ENCODE measurements around the gene LAPTM5.

Gene LAPTM5

DNA sequence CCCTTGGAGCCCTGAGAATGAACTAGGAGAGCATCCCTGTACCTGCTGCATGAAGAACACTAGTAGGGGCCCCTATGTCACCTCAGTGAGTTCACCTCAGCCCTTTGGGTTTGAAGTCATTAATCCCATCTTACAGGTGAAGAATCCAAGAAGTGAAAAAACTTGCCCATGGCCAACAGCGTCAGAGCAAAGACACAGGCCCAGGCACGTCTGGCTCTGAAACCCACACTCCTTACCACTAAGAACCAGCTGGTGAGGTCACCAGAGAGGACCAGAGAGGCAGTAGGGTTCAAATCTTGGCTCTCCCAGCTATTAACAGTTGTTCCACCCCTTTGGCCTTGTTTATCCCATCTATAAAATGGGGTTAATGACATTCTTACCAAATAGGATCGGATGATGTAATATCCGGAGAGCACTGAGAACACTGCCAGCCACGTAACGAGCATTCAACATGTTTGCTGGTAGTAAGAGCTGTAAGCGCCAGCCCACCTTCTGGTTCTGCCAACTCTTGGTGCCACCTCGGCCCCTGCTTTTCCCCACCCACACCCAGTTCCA is 43.0 kb downstream of the LAPTM5 start:
- no peak for DNase-seq (ENCODE audit: low read depth)

DNA sequence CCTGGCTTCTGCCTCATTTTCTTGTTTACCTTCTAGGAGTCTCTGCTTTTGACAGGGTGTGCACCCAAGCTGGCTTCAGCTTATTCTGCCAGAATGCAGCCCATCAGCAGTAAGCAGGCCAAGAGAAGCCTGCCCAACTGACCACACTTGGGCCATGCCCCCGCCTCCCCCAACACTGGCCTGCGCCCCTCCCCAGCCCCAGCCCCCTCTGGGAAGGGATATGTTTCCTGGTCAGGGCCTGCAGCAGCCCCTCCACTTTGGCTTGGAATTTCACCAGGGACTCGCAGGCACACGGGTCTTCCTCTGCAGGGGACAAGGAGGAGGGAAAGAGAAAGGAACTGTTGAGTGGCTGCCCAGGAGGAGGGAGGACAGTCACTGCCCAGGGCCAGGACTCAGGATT is 43.5 kb downstream of the LAPTM5 start:
- DNase-seq (ENCODE audit: low read depth): no peak

DNA sequence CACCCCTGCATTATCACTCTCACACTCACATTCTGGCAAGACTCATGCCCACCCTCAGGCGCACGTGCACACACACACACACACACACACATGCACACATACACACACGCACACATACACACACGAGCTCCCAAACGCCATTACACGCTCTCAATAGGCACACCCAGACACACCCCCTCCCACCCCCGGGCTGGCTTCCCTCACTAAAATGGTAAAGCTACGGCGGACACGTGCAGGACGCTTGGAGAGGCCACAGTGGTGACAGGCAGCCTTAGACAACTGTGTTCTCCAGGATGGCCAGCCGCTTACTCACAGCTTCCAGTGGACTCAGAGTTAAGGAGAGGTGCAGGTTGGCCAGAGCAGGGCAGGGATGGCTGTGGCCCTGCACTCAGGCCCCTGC is 44.3 kb downstream of the LAPTM5 start:
- DNase-seq (ENCODE audit: low read depth): no peak

DNA sequence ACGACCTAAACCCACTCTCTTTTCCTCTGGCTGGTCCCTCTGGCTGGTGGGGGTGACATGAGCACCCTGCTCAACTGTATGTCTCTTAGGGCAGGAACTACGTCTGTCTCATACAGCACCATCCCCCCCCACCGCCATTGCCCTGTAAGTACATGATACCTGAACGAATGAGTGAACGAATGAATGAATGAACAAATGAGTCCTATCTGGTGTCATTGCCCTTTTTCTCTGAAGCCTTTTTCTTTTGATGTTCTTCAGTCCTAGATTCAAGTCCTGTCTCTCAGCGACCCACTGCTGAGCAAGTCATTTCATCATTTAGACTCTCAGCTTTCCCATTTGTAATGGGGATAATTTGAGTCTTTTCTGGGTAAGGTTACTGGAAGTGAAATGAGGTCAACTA is 45.0 kb downstream of the LAPTM5 start:
- DNase-seq (ENCODE audit: low read depth): no peak

DNA sequence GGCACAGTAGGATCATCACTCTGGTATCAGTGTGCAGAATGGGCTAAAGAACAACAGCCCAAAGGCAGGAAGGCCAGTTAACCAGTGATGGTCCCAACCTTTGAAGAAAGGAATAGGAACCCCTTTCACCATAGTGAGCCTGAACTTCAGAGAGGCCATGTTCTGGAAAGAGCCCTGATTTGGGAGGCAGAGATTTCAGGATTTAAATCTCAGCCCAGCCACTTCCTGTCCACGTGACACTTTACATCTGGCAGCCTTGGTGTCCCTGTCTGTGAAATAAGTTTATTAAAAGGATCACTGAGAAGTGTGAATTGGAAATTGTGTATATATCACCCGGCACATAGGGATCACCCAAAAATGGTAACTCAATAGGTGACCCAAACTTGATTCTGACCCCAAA is 47.2 kb downstream of the LAPTM5 start:
- no peak for DNase-seq (ENCODE audit: low read depth)

DNA sequence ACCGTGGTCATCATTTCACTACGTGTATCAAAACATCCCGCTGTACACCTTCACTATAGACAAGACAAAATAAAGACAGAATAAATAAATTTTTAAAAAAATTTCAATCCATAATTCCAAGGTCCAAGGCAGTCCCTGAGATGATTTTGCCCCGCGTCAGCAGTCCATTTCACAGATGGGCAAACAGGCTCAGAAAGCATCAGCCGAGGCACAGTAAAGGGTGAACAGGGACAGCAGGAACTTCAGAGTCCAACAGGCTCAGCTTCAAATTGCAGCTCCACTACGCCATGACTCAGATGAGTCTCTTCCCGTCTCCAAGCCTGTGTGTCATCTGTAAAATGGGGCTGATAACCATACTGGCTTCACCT is 49.2 kb downstream of the LAPTM5 start:
- DNase-seq (ENCODE audit: low read depth): no peak

DNA sequence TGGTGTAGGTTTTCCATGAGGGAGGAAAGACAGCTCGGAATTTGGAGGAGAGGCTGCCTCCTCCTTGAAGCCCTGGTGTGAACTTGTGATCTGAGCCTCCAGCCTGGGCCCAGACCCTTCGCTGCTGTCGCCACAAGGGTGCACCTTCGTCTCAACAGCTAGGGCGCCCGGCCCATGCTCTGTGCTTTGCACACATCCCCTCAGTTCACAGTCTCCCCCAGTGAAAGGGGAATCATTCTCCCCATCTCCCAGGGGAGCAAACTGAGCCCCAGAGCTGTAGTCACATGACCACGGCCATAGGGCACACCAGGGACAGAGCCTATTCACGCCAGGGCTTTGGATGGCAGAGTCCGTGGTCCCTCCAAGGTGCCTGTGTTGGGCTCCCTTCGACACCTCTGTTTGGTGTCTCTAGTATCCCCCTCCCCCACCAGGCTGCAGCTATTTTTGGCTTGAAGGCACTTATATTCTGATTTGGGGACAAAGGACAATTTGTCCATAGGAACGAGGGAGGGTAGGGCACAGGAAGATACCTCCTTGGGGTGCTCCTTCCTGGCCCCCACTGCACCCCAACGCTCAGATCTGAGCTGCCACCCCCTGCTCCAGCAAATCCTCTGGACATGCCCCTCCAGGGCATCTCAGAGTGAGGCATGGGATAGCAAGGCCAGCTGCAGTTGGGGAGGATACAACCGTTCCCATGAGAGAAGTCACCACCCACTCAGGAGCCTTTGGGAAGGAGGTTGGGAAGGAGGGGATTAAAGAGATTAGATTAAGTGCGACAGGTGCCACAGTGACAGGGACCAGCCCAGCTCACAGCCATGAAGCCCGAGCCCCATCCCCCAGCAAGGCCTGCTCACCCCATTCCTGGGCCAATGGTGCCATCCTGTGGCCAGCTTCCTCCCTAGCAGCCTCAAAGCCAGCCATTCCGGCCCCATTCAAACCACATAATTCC is 49.9 kb downstream of the LAPTM5 start:
- peak; percentile 26 for DNase-seq (ENCODE audit: low read depth)

DNA sequence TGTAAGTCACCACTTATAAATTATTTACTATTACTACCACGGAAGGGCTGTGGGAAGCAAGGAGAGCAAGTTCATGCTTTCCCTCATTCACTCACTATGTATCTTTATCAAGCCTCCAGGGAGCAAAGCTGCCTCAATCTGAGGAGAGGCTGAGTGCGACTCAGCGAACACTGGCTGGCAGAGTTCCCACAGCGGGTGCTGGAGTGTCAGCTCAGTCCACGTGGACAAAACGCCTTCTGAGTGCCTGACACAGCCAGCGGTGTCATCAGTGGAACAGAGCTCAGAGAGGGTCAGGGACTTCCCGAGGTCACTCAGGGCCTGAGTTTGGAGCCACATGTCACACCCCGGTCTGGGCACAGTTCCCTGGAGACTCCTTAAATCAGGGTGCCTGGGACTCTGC is 51.0 kb downstream of the LAPTM5 start:
- DNase-seq (ENCODE audit: low read depth): no peak

DNA sequence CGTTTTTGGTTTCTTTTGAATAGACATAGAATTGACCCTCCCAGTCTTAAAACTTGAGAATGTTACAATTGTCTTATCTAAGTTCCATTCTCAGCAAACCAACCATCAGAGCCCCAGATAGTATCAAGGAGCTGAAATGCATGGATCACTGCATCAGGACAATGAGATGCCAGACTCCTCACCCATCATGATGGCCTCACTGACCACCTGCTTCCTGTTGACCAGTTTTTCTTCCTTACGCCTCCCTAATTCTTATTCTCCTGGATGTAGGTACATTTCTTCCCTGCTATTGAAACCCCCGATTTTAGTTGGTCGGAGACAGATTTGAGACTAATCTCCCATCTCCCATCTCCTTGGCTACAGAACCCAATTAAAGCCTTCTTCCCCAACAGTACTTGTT is 51.9 kb downstream of the LAPTM5 start:
- no peak for DNase-seq (ENCODE audit: low read depth)

DNA sequence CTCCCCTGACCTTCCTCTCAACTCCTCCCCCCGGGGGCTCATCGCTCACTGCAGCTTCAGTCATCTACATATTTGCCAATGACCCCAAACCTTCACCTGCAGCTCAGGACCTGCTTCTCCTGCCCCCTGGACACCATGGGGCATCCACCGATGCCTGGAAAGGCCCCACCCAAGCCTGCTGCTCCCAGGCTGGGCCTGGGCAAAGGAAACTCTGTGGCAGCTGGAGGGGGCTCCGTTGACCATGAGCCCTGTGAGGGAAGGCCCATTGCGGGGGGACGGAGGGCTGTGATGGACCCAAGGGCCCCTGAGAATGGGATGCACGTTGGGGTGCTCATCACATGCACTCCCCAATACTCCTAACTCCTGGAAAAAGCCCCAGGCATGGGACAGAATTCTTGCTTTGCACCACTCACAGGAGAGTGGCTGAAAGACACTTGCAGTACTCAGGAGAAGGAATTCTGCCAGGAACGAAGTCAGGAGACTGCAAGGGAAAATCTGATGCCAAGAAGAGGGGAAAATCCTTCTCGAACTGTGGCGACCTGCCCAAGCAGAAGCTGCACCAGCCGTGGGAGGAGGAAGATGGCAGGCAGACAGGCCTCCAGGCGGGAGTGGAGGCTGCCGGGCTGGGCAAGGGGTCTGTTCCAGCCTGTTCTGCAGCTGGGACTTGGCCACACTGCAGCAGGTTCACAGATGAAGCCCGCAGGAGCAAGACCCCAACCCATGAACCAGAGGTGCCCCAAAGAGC is 52.6 kb downstream of the LAPTM5 start:
- DNase-seq (ENCODE audit: low read depth): no peak

DNA sequence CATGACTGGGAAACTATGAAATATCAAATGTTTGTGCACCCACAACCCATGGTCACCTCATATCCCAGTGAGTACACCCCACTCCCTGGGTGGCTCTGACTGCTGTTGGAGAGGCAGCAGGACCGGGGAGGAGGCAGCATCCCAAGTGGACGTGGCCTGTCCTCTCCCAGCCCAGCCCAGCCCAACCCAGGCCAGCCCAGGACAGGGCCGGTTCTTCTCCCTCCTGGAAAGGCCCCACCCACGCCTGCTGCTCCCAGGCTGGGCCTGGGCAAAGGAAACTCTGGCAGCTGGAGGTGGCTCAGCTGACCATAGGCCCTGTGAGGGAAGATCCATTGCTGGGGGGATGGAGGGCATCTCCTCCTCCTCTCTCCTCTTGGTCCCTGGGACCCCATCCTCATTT is 53.3 kb downstream of the LAPTM5 start:
- DNase-seq (ENCODE audit: low read depth): no peak

DNA sequence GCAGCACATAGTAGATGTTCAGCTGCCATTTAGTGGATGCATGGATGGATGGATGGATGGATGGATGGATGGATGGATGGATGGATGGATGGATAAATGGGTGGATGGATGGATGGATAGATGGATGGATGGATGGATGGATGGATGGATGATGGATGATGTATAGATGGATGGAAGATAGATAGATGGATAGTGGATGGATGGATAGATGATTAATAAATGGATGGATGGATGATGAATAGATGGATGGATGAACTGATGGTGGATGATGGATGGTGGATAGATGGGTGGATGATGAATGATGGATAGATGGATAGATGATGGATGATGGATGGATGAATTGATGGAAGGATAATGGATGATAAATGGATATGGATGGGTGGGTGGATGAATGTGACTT is 54.8 kb downstream of the LAPTM5 start:
- no peak for DNase-seq (ENCODE audit: low read depth)

DNA sequence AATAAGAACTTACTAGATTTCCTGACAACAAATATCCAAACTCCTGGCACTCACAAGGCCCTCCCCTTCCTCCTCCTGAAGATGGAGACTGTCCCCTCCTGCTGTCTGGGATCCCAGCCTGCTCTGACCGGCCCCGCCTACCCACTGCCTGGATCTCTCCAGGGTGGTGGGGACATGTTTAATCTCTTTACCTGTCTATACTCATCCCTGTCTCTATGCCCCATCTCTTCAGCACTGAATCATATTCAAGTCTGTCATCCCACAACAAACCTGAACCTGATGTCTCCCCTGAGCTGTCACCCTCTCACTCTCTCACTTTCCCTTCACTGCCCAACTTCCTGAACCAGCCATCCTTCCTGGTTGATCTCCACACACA is 56.3 kb downstream of the LAPTM5 start:
- no peak for DNase-seq (ENCODE audit: low read depth)

DNA sequence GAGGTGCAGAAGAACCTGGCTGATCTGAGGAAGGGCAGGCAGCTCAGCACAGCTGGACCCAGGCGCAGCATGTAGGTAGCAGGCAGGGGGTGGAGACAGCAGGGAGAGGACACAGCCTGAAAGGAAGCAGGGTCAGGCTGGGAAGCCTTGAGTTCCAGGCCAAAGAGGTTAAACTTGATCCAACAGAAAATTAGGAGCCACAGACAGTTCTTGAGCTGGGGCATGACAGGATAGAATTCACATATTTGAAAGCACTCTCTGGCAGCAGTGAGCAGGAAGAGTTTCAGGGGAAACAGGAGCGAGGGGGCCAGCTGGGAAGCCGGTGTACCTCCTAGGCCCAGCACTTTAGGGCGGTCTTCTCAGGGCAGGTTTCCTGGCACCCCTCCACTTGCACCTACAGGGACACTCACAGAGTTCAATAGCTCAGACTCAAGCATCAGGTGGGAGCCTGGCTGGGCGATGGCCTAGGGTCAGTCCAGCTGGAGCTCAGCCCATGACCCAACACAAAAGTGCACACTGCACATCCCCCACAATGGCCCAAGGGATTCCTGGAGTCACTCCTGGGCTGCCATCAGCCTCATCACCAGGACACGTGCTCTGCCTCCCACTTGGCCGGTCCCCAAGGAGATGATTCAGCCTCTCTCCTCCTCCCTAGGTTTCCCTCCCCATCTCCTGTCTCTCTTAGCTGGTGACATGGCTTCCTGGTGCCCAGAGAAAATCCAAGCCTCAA is 56.9 kb downstream of the LAPTM5 start:
- DNase-seq (ENCODE audit: low read depth): no peak

DNA sequence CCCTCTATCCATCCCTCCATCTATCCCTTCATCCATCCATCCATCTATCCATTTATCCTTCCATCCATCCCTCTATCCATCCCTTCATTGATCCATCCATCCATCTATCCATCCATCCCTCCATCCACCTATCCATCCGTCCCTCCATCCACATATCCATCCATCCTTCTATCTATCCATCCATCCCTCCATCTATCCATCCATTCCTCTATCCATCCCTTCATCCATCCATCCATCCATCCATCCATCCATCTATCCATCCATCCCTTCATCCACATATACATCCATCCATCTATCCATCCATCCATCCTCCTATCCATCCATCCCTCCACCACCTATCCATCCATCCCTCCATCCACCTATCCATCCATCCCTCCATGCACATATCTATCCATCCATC is 57.8 kb downstream of the LAPTM5 start:
- no peak for DNase-seq (ENCODE audit: low read depth)

DNA sequence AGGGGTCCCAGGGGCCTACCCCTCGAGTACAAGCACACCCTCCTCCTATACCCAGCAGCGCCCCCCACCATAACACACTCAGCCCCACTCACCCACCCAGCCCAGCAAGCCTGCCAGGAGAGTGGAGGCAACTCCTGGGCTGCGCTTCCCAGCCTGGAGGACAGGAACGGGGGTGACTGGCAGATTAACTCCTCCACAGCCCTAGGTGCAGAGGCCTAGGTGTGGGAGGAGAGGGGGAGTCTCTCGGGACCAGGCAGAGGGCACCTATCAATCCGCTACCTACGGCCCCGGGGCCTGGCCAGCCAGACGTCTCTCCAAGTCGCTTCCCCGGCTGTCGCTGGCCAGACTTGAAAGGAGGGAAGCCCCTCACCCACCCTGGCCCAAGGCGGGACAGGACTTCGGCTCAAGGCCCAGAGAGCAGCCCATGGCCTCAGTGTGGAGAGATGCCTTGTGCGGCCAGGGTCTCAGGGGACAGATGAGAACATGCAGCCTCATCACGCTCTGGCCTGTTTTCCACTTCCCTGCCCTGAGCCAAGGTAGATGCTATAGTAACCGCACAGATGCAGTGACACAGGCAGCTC is 59.1 kb downstream of the LAPTM5 start:
- no peak for DNase-seq (ENCODE audit: low read depth)

DNA sequence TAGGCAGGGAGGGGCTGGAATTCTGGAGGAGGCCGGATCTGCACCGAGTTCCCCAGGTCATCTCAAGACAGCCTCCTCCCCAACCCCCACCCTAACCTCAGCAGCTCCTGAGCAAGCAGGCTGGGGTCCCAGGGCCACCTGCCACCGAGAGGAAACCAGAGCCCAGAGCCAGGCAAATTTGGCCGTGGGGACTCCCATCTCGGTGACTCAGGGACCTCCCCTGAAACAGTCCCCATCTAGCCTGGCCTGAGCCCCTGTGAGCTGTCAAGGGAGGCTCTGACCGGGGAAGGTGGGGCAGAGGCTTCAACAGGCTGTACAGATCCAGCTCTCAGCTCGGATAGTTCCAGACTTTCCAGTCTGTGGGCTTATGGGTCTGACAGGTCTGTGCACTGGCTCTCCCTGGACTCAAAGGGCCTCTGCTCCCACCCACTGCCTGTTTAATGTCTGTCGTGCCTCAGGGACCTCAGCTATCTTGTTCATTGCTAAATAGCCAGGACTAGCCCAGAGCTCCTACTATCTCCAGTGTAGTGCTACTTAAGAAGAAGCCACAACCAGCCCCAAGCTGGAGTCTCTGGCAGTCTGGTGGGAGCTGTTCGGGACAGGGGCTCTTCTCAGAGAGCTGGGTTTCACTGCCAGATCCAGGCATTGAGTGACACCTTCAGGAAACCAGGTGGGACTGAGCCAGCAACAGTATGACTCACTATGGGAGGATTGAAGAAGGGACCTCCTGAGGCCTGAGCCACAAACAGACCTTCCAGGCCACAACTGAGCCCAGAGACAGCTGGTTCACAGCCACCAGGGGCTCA is 59.8 kb downstream of the LAPTM5 start:
- no peak for DNase-seq (ENCODE audit: low read depth)

DNA sequence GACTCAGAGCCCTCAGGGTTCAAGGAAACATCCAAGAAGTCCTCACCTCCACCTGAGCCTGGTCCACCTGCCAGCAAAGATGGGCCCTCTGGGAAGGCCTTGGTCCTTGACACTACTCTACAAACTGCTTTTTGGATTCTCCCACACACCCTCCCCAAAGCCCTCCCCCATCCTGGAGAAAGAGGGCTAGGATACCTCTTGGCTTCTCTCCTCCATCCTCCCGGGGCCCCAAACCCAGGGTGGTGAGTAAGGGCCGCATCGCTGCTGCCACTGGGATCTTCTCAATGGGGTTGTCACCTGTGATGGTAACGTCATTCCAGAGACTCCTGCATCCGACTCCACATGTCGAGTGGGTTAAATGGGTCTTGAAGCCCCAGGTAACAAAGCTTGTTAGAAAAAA is 60.7 kb downstream of the LAPTM5 start:
- no peak for DNase-seq (ENCODE audit: low read depth)

DNA sequence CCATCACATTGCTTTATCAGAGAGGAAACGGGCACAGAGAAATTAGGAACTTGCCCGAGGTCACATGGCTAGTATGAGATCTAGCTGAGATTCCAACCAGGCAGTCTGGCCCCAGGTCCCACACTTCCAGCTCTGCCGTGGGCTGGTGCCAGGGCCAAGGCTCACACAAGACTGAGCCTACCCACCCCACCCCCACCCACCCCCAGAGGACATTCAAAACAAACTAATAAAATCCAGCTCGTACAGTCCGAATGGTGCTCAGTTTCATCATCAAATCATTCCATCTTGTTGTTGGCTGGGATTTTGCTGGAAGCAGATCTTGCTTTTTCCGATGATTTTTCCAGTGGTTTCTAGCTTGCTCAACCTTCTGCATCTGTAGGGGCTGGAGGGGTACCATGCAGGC is 62.1 kb downstream of the LAPTM5 start:
- no peak for DNase-seq (ENCODE audit: low read depth)

DNA sequence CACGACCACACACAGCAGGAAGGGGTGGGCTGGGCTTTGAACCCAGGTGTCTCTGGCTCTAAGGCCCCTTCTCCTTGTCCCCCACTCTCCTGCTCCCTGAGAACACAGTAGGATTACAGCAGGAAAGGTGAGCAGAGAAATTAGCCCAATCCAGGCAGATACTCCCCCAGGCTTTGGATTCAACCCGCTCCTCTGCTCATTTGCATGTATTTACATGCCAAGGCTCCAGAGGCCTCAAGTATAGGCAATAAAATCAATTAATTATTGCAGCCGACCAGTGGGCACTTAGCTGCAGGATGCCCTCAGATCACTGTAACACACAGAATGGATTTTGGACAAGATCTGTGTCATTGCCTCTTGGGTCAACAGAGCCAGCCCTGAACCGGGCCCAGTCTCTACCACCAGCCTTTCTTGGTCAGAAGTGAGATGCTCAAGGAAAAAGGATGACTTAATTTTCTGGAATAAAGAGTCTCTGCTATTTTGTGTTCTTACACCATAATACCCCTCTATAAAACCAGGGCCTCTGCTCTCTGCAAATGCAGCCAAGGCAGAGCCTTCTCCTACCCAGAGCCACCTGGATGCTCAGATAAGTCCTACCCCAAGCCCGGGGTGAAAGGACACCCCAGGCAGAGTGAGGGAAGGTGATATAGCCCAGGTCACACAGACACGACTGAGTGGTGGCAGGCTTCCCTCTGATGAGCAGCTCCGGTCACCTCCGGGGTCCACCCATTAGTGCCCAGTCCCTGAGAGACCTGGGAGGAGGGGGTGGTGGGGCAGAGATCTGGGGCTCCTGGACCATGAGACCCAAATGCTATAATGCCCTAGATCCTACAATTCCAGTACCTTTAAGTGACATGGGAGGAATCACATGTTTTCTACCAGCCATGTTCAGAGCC is 63.0 kb downstream of the LAPTM5 start:
- no peak for DNase-seq (ENCODE audit: low read depth)

Measured in activated T-helper 1 cell treated with Interleukin-2 at 50 U/mL for 16 hours (primary cell).